Measurements from ENCODE around the gene FAM180B.

- TF ChIP-seq CTCF (conservative IDR thresholded peaks at IDR 0.05 in 1 of 2, IDR thresholded peaks at IDR 0.05 in 1 of 2; ENCODE audit: extremely low read depth in 1 of 2, insufficient read depth in 1 of 2, low read depth in 1 of 2, low read length in 2 of 2) = no peak
- TF ChIP-seq EZH2 (IDR thresholded peaks at IDR 0.05; ENCODE audit: borderline replicate concordance, low read length) = no peak
These were observed 7.7 kb upstream of the FAM180B start, which contains the start of the genes KBTBD4 and NDUFS3 for GRCh38 chr11:47578524-47579494.

Measured in mammary epithelial cell (primary cell).